DMS 273 treated with DMSO at 0.1 percent for 48 hours (cell line): Measurements from ENCODE around the gene DMKN.

Experiments used
- DNase-seq: peaks from one replicate; lab custom pipeline; 2025; lab: John Stamatoyannopoulos, UW

Gene DMKN

DNA sequence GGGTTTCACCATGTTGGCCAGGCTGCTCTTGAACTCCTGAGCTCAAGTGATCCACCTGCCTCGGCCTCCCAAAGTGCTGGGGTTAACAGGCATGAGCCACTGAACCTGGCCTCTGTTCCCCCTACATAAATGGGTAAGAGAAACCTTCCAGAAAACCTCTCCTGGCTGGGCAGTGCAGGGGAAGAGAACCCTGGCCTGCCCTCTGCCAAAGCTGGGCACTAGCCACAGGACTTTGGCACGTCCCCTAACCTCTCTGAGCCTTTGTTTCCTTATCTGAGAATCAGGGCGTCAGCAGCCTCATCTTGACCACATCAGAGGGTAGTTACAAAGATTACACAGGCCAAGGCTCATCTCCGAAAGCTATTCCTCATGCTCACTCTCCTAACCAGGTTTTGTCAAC, 12.4 kb upstream of the DMKN start:
- DNase-seq, result no peak

DNA sequence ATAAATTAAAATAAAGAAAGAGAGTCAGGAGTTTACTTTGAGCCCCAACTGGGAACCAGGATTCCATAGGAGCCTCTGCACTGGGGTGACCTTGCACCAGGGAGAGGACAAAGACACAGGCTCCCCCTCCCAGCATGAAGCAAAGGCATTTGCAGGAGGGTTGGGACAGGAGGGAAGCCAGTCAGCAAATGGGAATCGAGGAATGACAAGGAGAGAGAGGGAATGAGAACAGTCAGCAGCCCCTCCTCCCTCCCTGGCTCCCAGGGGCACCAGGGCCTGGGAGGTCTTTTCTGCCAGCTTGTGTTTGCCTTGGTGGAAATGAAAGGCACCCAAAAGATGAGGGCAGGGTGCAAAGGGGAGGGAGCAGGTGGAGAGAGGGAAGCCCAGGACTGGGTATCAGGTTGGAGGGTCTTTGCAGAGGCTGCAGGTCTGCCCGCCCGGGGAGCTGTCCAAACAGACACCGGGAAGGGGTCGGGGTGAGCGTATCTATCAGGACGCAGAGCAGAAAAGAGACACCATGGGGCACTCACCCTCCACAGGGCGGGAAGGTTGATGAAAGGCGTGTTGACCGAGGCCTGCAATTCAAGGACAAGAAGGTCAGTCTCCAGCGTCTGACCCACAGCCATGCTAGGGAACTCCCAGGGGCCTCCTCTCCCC, 10.9 kb upstream of the DMKN start:
- DNase-seq, result no peak

DNA sequence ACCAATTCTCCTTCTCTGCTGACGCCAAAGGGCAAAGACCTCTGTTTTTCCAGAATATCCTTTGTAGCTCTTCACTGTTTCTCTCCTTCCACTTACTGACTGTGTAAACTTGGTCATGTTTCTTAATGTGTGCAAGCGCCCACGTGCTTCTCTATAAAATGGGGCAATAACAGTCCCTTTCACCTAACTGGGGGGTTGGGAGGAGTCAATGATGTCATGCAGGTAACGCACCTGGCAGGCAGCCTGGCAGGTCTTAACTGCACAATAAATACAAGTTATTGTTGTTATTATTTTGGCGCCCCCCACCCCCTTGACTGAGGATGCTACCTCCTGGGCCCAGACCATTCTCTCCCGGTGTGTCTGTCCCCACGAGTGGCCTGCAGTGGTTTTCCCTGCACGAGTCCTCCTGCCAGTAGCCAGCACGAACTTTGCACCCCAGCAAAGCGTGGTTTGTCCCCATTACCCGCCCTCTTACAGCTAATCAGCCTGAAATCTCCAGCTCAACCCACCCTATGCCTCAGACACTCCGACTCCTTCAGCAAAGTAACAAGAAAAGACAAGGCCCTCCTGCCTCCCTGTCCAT, 9.4 kb upstream of the DMKN start:
- no peak for DNase-seq

DNA sequence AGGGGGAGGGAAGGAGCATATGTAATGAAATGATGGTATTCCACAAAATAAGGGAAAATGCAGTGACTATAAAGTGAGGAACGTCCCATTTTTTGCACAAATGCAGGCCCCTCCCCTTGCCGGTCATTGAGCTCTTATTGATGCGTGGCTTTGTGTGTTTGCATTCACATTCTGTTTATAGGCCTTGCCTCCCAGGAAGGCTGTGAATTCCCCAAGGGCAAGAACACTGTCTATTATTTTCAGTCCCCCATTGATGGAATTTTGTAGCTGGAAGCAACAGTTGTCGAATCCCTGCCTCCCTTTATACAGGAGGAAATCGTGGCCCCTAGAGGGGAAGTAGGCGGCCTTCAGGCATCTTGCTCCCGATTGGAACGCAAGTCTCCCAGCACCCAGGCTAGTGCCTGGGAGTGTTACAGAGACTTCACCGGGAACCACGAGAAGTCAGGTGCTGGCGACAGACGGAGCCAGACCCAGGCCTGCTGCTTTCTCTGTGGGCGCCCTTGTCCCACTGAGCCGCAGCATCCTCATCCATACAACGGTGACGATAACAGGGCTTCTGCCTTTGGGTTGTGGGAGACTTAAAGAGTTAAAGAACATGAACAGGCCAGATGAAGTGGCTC, 7.8 kb upstream of the DMKN start:
- DNase-seq, result no peak

DNA sequence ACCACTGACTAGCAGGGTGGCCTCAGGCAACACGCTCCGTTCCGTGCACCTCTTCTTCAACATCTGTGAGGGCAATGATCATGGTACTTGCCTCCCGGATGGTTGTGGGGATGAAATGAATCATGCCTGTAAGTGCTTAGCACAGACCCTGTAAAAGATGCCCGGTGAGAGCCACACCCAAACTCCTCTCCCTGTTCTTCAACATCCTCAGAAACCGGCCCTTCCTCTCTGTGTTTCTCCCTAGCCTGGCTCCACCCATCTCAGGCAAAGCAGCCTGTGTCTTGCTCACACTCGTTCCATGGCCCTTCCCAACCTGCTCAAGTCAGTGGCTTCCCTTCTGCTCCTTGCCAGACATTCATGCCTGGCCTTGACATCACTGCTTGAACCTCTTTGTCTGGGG, 5.8 kb upstream of the DMKN start:
- DNase-seq, result no peak

DNA sequence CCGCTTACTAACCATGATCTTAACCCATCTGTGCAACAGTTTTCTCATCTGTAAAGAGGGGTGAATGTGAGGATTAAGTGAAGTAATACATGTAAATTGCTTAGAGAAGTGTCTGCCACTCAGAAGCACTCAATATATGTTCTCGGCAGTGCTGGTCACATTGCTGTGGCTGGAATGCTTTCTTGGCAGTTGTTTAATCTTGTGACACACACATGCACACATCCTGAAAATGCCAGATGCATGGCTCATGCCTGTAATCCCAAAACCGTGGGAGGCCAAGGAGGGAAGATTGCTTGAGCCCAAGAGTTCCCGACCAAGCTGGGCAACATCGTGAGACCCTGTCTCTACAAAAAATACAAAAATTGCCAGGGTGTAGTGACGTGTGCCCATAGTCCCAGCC, 4.9 kb upstream of the DMKN start:
- no peak for DNase-seq

DNA sequence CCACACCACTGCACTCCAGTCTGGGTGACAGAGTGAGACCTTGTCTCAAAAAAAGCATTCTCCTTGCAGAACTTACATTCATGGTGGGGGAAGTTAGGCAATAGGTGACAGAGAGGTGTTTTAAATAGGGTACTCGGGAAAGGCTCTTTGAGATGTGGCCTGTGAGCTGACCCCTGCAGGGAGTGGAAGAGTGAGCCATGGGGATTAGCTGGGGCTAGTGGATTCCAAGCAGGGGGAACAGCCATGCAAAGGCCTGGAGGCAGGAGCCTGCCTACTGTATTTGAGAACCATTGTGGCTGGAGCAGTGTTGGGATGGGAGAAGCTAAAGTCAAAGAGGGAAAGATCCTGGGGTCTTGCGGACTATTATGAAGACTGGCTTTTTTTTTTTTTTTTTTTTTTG, 3.9 kb upstream of the DMKN start:
- DNase-seq, result no peak

DNA sequence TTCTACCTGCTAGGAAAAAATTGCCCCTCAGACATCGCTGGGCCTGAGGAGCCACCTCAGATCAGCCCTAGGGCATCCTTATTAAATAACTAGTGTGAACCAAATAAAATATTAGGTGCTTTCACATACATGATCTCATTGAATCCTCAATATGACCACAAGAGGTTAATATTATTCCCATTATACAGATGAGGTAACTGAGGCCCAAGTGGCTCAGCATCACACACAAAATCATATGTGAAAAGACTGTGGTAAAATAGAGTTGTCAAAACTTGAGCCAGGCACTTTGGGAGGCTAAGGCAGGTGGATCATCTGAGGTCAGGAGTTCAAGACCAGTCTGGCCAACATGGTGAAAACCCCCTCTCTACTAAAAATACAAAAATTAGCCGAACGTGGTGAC, 2.9 kb upstream of the DMKN start:
- DNase-seq, result no peak

DNA sequence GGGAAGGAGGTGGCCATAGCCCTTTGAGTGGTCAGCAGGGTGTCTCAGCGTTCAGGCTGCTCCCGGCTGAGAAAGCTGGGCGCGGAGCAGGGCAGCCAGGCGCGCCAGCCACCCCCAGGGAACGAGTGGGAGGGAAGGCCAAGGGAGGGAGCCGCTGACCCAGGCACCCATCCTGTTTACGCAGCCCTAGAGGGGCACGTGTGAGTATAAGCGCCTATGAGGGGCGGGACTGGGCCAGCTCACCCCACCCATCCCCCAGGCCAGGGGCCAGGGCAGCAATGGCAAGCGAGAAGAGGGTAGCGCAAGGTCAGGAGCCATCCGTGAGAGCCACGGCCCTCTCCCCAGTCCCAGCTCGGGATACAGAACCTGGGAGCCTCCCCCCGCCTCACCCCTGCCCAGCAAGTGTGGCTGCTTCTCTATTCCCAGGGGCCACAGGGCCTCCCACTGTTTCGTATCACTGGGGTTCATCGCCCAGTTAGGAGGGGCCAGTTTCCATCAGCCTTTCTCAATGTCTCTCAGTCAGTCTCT, 897 bp upstream of the DMKN start:
- no peak for DNase-seq

DNA sequence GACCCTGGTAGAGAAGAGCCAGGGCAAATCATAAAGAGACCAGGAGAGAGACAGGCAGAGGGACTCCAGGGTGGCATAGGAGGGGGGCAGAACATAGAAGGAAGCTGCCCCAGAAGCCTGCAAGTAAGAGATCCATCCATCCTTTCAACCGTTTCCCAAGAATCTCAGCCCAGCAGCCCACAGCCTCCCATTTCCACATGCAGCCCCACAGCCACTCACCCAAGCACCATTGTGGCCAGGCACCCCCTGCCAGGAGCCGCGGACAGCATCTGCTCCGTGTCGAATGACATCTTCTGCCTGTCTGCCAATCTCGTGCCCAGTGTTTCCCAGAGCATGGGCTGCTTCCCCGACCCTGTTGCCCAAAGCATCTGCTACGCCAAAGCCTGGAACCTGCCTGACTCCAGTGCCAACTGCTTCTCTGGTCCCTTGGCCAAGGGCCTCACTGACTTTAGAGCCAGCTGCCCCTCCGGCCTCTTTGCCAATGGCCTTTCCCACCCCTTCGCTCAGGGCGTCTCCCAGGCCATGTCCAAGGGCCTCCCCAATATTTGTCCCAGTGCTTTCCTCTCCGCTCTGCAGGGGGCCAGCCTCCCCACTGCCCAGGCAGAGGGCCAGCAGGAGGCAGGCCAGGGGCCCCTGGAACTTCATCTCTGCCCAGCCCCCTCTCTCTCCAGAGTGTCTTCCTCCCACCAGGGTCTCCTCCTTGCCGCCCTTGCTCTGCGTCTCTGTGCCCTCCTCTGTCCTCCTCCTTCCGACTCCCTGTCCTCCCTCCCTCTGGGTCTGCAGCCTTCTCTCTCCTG, 420 bp downstream of the DMKN start:
- DNase-seq, result peak; percentile 18

DNA sequence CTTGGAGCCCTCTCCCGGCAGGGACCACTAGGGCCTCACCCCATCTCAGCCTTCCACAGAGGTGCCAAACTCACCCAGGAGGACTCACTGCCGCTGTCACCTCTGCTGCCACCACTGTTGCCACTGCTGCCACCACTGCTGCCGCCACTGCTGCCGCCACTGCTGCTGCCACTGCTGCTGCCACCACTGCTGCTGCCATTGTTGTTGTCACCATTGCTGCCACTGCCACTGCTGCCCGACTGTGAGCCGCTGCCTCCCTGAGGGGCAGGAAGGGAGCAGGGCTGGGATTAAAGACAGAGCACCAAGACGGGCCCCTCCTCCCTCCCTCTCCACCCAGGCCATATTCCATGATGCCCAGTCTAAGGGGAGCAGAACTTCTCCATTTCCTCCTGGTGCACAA, 2.1 kb downstream of the DMKN start:
- no peak for DNase-seq

DNA sequence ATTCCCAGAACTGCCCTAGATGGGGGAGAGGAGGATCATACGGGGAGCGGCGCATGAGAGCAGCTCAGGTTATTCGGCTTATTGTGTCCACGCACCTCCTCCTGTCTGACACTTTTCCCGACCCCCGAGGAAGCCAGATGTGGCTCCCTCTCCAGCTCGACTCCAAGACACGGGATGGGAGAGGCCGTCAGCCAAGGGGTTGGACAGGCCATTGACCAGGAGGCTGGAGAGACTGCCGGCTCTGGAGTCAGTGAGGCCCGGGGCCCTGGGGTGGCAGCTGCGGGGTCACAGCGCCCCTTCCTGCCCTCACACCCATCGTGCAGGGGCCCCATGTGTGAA, 2.9 kb downstream of the DMKN start:
- DNase-seq, result no peak

DNA sequence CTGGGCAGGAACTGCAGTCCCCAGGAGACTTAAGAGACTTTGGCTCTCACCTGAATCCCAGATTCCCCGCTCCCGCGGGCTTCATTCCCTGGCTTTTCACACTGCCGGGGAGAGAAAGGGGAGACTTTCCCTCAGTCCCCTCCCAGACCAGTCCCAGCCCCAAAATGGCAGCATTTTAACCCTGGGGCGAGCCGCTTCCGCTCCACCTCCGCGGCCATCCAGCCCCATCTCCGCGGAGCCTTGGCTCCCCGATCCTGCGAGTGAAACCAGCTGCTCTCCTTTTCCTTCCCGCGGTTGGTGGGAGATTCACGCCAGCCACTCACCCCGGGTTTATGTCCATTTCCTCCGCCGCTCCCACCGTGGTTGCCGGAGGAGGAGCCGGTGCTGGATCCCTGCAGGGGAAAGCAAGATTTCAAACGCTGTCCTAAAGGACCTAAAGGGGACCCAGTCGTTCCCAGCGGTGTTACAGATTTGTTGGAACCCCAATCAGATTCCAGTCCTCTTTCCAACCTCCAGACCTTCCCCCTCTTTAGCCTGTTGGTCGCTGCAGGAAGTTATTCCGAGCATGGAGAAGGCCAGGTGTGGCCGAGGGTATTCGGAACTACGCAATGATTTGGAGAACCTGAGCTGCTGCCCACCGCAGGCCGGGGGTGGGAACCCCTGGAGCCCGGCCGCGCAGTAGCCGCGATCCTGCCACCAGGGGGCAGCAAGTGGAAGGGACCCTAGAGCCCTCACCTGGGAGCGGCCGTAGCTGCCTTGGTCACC, 3.4 kb downstream of the DMKN start:
- DNase-seq, result no peak

DNA sequence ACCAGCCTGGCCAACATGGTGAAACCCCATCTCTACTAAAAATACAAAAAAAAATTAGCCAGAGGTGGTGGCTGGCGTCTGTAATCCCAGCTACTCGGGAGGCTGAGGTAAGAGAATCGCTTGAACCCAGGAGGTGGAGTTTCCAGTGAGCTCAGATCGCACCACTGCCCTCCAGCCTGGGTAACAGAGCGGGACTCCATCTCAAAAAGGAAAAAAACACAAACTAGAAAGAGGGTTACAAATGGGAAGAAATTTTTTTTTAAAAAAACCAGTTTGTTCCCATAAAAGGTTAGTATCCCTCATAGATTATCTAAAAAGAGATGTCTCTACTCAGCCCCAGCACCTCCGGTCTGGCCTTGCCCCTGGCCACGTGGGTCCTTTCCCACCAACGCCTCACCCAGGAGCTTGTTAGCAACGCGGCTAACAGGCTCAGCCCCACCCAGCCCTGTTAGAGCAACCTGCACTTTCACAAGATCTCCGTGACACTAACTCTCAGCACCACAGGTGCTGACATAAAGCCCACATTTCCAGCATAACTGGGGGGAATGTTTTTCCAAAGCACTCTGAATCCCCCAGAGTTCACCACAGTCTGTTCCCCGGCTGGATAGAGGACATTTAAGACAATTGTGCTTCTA, 4.3 kb downstream of the DMKN start:
- DNase-seq, result no peak

DNA sequence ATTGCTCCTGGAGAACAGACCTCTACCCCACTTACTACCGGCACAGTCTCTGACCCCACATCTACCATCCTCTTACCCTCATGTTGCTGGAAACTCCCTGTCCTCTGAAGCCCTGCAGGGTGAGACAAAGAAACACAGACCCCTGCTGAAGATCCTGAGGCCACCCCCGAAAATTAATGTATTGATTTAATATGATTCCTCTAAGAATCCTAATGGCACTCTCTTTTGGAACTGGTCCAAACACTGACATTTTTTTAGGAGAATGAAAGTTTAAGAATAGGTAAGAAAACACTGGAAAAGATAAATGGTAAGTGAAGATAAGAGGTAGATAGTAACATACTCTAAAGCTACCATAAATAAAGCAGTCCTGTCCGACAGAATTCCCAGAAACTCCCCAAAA, 5.3 kb downstream of the DMKN start:
- DNase-seq, result no peak

DNA sequence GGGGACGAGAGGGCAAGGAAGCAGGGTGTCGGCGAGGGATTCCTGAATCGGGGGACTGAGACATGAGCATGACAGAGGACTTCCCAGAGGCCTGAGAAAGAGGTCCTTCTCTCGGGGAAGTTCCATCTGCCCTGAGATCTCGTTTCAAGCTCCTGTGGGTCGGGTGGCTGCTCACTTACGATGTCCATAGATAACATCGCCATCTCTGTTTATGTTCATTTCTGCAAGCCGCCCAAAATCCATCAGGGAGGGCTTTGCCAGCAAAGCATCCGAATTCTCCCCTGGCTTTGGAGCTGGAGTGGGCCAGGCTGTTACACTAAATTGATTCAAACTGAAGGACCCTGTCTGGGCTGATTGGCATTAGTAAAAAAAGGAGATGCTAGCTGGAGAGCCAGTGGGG, 5.9 kb downstream of the DMKN start:
- DNase-seq, result no peak

DNA sequence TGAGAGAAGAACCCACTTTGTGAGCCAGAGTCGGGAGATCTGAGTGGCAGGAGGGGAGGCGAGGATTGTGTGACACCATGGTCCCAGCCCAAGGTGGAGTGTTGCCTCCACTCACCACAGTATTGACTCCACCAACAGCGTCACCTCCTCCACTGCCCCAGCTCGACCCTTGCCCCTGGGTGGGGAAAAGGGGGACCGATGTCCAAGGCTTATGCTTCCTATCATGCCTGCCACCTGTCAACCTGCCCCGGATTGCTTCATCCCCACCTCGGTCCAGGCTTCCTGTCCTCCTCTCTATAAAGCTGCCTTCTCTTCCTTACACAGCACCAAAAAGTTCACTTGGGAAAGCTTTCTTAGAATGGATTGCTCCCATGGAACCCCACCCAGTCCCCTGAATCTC, 7.4 kb downstream of the DMKN start:
- DNase-seq, result no peak

DNA sequence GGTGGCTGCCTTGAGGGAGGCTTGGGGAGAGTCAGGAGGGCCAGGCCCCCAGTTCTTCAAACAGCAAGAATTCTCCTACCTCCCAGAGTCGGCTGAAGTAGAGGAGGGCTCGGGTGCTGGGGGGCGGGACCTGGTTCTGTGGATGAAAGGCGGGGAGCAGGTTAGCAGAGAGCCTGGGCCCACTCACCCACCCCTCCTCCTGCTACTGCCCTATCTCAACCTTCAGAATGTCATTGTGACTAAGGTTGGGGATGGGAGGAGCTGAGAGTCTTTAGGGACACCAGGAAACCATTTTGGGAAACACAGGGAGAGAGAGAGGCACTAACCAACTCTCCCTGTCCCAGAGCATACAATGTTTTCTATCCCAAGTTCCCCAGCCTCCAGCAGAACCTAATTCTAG, 10.7 kb downstream of the DMKN start:
- DNase-seq, result no peak

DNA sequence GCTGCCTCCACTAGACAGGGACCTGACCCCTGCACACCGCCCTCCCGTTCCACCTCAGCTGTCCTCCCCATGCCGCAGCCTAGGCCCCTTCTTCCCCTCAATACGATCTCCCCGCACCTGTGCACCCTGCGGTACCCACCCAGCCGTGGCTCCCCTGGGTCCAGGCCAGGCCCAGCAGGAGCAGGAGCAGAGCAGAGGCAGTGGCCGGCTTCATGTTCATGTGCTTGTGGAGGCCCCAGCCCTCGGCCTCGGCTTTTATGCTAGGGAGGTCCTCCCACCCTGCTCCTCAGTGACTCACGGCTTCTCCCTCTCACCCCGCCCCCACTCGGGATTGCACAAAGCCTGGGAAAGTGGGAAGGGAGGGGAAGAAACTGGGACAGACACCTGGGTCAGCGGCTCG, 11.8 kb downstream of the DMKN start:
- DNase-seq, result no peak

DNA sequence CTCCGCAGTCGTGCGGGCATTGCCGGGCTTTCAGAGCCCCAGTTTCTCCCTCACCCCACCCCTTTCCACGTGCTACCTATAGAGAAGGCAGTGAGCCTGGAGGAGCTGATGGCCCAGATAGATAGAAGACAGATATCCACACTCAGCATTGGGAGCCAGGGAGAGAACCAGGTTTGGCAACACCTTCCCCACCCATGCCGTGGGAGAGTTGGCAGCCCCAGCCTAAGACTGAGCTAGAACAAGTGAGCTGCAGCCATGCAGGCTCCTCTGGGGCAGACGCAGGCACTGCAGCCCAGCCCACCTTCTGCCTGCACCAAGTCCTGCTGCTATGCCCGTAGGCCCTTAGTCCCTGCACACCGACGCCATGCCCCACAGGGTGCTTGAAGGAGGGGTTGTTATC, 12.8 kb downstream of the DMKN start:
- no peak for DNase-seq

DNA sequence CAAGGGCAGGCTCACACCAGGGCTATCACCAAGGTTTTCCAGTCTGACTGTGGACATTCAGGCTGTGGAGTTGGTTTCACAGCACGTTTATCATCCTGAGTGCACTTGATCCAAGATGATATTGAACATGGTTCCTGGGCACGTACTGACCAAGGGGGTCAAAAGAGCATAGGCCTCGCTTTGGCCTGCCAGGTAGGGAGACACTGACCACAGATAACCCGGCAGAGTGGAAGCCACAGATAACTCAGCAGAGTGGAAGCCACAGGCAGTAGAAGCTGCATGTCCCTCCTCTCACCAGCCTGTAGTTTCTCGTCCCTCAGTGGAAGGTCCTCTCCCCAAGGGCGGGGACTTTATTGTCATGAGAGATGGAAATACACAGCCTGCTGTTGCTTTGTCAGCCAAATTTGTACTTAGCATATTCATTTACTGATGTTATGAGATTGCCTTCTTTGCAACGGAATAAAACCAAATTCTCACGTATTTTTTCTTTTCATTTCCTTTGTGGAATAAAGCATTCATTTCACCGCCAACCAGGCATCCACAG, 14.4 kb downstream of the DMKN start:
- DNase-seq, result no peak

DNA sequence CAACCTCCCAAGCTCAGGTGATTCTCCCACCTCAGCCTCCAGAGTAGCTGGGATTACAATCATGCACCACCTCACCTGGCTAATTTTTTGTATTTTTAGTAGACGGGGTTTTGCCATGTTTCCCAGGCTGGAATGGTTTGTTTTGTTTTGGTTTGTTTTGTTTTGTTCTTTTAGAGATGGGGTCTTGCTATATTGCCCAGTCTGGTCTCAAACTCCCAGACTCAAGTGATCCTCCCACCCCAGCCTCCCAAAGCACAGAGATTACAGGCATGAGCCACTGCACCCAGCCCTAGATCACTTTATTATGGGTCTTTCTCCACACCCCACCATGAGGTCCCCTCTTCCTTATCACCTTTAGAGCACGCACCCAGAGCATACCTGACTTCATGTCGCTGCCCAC, 15.2 kb downstream of the DMKN start:
- no peak for DNase-seq
